PC-9 (cell line): Measurements from ENCODE around the gene SUSD2. TPM values are rescaled to one million over a fixed set of nuclear protein-coding genes. Genes with fewer than 3 reads are reported as not detected.

Experiments used
- BruUV-seq: library from RNA; stranded (reverse); fragments of 400-500 nt; replicated peaks from 2 replicates; lab custom pipeline; 2021; lab: Mats Ljungman, UMichigan
- CTCF ChIA-PET: fragments of 300-600 bp; sonication (Branson Sonifier 250); formaldehyde crosslinking; loops from one replicate; lab custom pipeline; 2022; ENCODE audit warnings: antibody characterized with exemption; lab: Charles Lee
- POLR2A ChIA-PET: fragments of 300-600 bp; sonication (Branson Sonifier 250); formaldehyde crosslinking; loops from one replicate; lab custom pipeline; 2022; ENCODE audit warnings: antibody characterized with exemption; ENCODE audit not compliant: unreplicated experiment; lab: Charles Lee
- DNase-seq, 2 experiments: peaks; one replicate each; pipeline versions ENCODE4 v3.0.0 to v3.0.0-alpha.2; 2015 to 2022; ENCODE audit warnings: mixed read lengths in 1 of 2
- H2AFZ ChIP-seq: fragments of 200-600 bp; sonication (generic); 2 replicates; pipeline ENCODE4 v1.8.1; 2017; ENCODE audit warnings: antibody characterized with exemption
- H3F3A ChIP-seq: fragments of 200-600 bp; sonication (generic); 2 replicates; pipeline ENCODE4 v1.8.1; 2017; ENCODE audit warnings: antibody characterized with exemption, mild to moderate bottlenecking, low read depth; ENCODE audit not compliant: insufficient read depth
- H3K27ac ChIP-seq: fragments of 200-600 bp; sonication (generic); 2 replicates; pipeline ENCODE4 v1.6.1; 2016; ENCODE audit warnings: mixed run types
- H3K27me3 ChIP-seq: fragments of 200-600 bp; sonication (generic); 2 replicates; pipeline ENCODE4 v1.6.1; 2016; ENCODE audit warnings: low read depth, mixed run types; ENCODE audit not compliant: insufficient read depth
- H3K36me3 ChIP-seq: fragments of 200-600 bp; sonication (generic); 2 replicates; pipeline ENCODE4 v1.6.1; 2016; ENCODE audit warnings: low read depth, mixed run types
- H3K4me1 ChIP-seq: fragments of 200-600 bp; sonication (generic); replicated peaks from 2 replicates; pipeline ENCODE4 v1.6.1; 2016; ENCODE audit warnings: mixed run types; ENCODE audit not compliant: insufficient read depth
- H3K4me2 ChIP-seq: fragments of 200-600 bp; sonication (generic); 2 replicates; pipeline ENCODE4 v1.6.1; 2017; ENCODE audit warnings: mixed run types
- H3K4me3 ChIP-seq: fragments of 200-600 bp; sonication (generic); 2 replicates; pipeline ENCODE4 v1.6.1; 2016; ENCODE audit warnings: mixed run types
- H3K79me2 ChIP-seq: fragments of 200-600 bp; sonication (generic); 2 replicates; pipeline ENCODE4 v1.6.1; 2017; ENCODE audit warnings: low read depth, mixed run types
- H3K9me2 ChIP-seq: fragments of 200-600 bp; sonication (generic); 2 replicates; pipeline ENCODE4 v1.8.1; 2017; ENCODE audit warnings: mild to moderate bottlenecking; ENCODE audit not compliant: insufficient read depth
- H3K9me3 ChIP-seq: fragments of 200-600 bp; sonication (generic); 2 replicates; pipeline ENCODE4 v1.8.1; 2016; ENCODE audit warnings: low read depth; ENCODE audit not compliant: insufficient read depth
- H4K20me1 ChIP-seq: fragments of 200-600 bp; sonication (generic); 2 replicates; pipeline ENCODE4 v1.8.1; 2017; ENCODE audit not compliant: insufficient read depth
- EZH2 ChIP-seq: fragments of 200-600 bp; sonication (generic); IDR thresholded peaks from 2 replicates; pipeline ENCODE4 v1.8.0; 2017; ENCODE audit warnings: antibody characterized with exemption, low read depth
- intact Hi-C: fragments of 100-400 bp; cut with micrococcal nuclease; formaldehyde crosslinking; loops from one replicate; pipeline ENCODE4 v1.10.0; 2022; ENCODE audit not compliant: unreplicated experiment
- total RNA-seq: library from RNA; stranded (reverse); gene quantifications from 2 replicates; pipeline ENCODE4 v1.2.3, GENCODE V29; 2021
- TF ChIP-seq, protein P1 (sequence below): fragments of 200-600 bp; sonication (generic); conservative IDR thresholded peaks from 2 replicates; pipeline ENCODE4 v1.6.1; 2017; ENCODE audit warnings: mixed run types, antibody characterized with exemption, mild to moderate bottlenecking, moderate library complexity

The SUSD2 gene
- total RNA-seq, 1 experiment from 2014 or later, result 5.5 TPM

GRCh38 chr22:24233235-24233634, 51.9 kb downstream of the SUSD2 start:
- Histone ChIP-seq H4K20me1 (no peaks in the 10 kb centered on the region), H3F3A (no peaks in the 10 kb centered on the region), H3K4me2 (no peak overlapping the region), H3K79me2 (no peaks in the 10 kb centered on the region), H2AFZ (no peak overlapping the region), H3K9me3 (no peaks in the 10 kb centered on the region), H3K27me3 (no peaks in the 10 kb centered on the region), H3K4me3 (no peak overlapping the region), H3K36me3 (no peaks in the 10 kb centered on the region), H3K9me2 (no peaks in the 10 kb centered on the region), H3K27ac (no peak overlapping the region), H3K4me1 (no peaks in the 10 kb centered on the region; the same call in 1 of the 2 replicates)
- TF ChIP-seq EZH2, result no peak
- TF ChIP-seq, protein P1, sequence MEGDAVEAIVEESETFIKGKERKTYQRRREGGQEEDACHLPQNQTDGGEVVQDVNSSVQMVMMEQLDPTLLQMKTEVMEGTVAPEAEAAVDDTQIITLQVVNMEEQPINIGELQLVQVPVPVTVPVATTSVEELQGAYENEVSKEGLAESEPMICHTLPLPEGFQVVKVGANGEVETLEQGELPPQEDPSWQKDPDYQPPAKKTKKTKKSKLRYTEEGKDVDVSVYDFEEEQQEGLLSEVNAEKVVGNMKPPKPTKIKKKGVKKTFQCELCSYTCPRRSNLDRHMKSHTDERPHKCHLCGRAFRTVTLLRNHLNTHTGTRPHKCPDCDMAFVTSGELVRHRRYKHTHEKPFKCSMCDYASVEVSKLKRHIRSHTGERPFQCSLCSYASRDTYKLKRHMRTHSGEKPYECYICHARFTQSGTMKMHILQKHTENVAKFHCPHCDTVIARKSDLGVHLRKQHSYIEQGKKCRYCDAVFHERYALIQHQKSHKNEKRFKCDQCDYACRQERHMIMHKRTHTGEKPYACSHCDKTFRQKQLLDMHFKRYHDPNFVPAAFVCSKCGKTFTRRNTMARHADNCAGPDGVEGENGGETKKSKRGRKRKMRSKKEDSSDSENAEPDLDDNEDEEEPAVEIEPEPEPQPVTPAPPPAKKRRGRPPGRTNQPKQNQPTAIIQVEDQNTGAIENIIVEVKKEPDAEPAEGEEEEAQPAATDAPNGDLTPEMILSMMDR, result no peak
- intact Hi-C loops, result no loop called here
- ChIA-PET CTCF (no interaction called here), POLR2A (no interaction called here)
- BruUV-seq, result no TSS peak
- DNase-seq, result no peak

DNA sequence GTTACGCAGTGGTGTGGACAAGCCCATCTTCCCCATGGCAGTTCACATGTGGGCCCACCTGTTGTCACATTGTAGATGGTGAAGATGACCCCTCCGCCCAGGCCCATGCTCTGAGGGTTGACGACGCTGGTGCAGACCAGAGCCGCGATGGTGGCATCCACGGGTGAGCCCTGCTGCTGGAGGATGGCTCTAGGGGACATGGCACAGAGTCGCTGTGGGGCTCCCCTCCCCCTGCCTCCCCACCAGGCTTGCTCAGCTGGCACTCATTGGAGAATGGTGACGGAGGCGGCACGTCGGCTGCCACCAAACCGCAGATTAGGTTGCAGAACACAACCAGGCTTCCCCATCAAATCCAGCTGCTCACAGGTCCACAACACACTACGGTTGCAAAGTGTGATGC, 52.5 kb downstream of the SUSD2 start:
- Histone ChIP-seq H3K27me3 (no peaks in the 10 kb centered on the region), H2AFZ (no peak overlapping the region), H4K20me1 (no peaks in the 10 kb centered on the region), H3K79me2 (no peaks in the 10 kb centered on the region), H3K27ac (no peak overlapping the region), H3K4me2 (no peak overlapping the region), H3K9me3 (no peaks in the 10 kb centered on the region), H3K4me3 (no peak overlapping the region), H3K36me3 (no peaks in the 10 kb centered on the region), H3K4me1 (no peaks in the 10 kb centered on the region; the same call in 1 of the 2 replicates), H3K9me2 (no peaks in the 10 kb centered on the region), H3F3A (no peaks in the 10 kb centered on the region)
- TF ChIP-seq EZH2, result no peak
- TF ChIP-seq, protein P1, result no peak
- intact Hi-C loops, result no loop called here
- no peak for DNase-seq
- CTCF ChIA-PET, result no interaction called here
- BruUV-seq, result no TSS peak
- POLR2A ChIA-PET, result no interaction called here

GRCh38 chr22:24235315-24235714, 54.0 kb downstream of the SUSD2 start:
- no TSS peak for BruUV-seq
- H3K9me2 ChIP-seq, result no peaks in the 10 kb centered on the region
- H3K79me2 ChIP-seq, result no peaks in the 10 kb centered on the region
- no peak overlapping the region for H2AFZ ChIP-seq
- H3K4me1 ChIP-seq, result no peaks in the 10 kb centered on the region; the same call in 1 of the 2 replicates
- TF ChIP-seq, protein P1, result no peak
- no peak for TF ChIP-seq EZH2
- CTCF ChIA-PET, result no interaction called here
- no peak for DNase-seq
- H3K36me3 ChIP-seq, result no peaks in the 10 kb centered on the region
- intact Hi-C loops, result no loop called here
- H3K4me3 ChIP-seq, result no peak overlapping the region
- H3K9me3 ChIP-seq, result no peaks in the 10 kb centered on the region
- no peak overlapping the region for H3K4me2 ChIP-seq
- POLR2A ChIA-PET, result no interaction called here
- no peaks in the 10 kb centered on the region for H3K27me3 ChIP-seq
- H3K27ac ChIP-seq, result no peak overlapping the region
- no peaks in the 10 kb centered on the region for H3F3A ChIP-seq
- no peaks in the 10 kb centered on the region for H4K20me1 ChIP-seq
